Smooth muscle cell (in vitro differentiated cells): Measurements from ENCODE around the gene MAPKAPK3. TPM values are rescaled to one million over a fixed set of nuclear protein-coding genes. Genes with fewer than 3 reads are reported as not detected.

ENCODE experiments used
- DNase-seq: peaks from one replicate; lab custom pipeline; 2025; ENCODE audit not compliant: unreplicated experiment; lab: John Stamatoyannopoulos, UW
- H2AFZ ChIP-seq: fragments of 200-600 bp; sonication (generic); 2 replicates; pipeline ENCODE4 v1.6.0; 2016; ENCODE audit warnings: antibody characterized with exemption, low read depth, mild to moderate bottlenecking
- H3F3A ChIP-seq: fragments of 200-600 bp; sonication (generic); 2 replicates; pipeline ENCODE4 v1.6.0; 2017; ENCODE audit warnings: antibody characterized with exemption, low read depth
- H3K27ac ChIP-seq: fragments of 200-600 bp; sonication (generic); 2 replicates; pipeline ENCODE4 v1.5.1; 2016; ENCODE audit warnings: low read depth, mild to moderate bottlenecking
- H3K27me3 ChIP-seq: fragments of 200-600 bp; sonication (generic); 2 replicates; pipeline ENCODE4 v1.6.1; 2016; ENCODE audit warnings: low read depth, mild to moderate bottlenecking
- H3K36me3 ChIP-seq: fragments of 200-600 bp; sonication (generic); 2 replicates; pipeline ENCODE4 v1.5.1; 2016; ENCODE audit warnings: low read depth
- H3K4me1 ChIP-seq: fragments of 200-600 bp; sonication (generic); 2 replicates; pipeline ENCODE4 v1.5.1; 2016; ENCODE audit warnings: low read depth
- H3K4me2 ChIP-seq: fragments of 200-600 bp; sonication (generic); 2 replicates; pipeline ENCODE4 v1.6.0; 2016; ENCODE audit warnings: mild to moderate bottlenecking
- H3K4me3 ChIP-seq: fragments of 200-600 bp; sonication (generic); 2 replicates; pipeline ENCODE4 v1.5.1; 2016; ENCODE audit warnings: mild to moderate bottlenecking
- H3K79me2 ChIP-seq: fragments of 200-600 bp; sonication (generic); 2 replicates; pipeline ENCODE4 v1.6.0; 2016; ENCODE audit warnings: low read depth, mild to moderate bottlenecking
- H3K9ac ChIP-seq: fragments of 200-600 bp; sonication (generic); 2 replicates; pipeline ENCODE4 v1.6.0; 2016; ENCODE audit warnings: low read depth
- H3K9me3 ChIP-seq: fragments of 200-600 bp; sonication (generic); replicated peaks from 2 replicates; pipeline ENCODE4 v1.5.1; 2016; ENCODE audit warnings: low read depth
- H4K20me1 ChIP-seq: fragments of 200-600 bp; sonication (generic); 2 replicates; pipeline ENCODE4 v1.6.0; 2016; ENCODE audit warnings: low read depth
- WGBS: methylation state at CpG from one replicate; pipeline ENCODE4 v1.1.7; 2016; ENCODE audit warnings: low lambda C conversion rate; 5-methylcytosine and 5-hydroxymethylcytosine counted together
- polyA plus RNA-seq: library from polyadenylated mRNA; unstranded; fragments of >200 nt; fragmentation: Nextera tagmentation; extraction: Ambion mirVana; gene quantifications from 2 replicates; pipeline ENCODE4 v1.2.1, GENCODE V29; 2016
- total RNA-seq: library from RNA; depleted of rRNA; stranded (reverse); fragments of >200 nt; gene quantifications from 2 replicates; pipeline ENCODE4 v1.2.3, GENCODE V29; 2014
- TF ChIP-seq, protein P1 (sequence below): fragments of 200-600 bp; sonication (generic); IDR thresholded peaks from 2 replicates; pipeline ENCODE4 v1.5.1; 2017; ENCODE audit warnings: borderline replicate concordance, mild to moderate bottlenecking, antibody characterized with exemption; ENCODE audit not compliant: insufficient read depth, poor library complexity, severe bottlenecking

Gene MAPKAPK3
- total and polyA plus RNA-seq, 2 experiments from 2014 or later: 17.1 to 18.7 TPM

DNA sequence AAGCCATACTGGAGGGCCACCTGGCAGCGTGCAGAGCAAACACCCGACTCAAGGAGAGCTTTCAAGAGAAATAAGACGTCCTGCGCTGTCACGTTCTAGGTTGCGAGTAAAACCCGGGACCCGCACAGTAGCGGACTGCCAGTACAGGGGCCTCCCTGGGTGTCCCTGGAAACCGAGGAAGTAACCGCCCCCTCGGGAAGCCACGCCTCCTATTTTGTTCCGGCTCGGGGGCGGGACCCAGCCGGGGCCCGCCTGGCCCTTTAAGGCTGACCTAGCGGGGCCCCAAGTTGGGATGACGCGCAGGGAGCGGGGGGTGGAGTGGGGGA lies 218 bp upstream of the MAPKAPK3 start:
- Histone ChIP-seq H3K79me2 (no peaks in the 10 kb centered on the region), H3K9me3 (no peaks in the 10 kb centered on the region), H3K27me3 (no peaks in the 10 kb centered on the region), H4K20me1 (no peaks in the 10 kb centered on the region), H3K27ac (peak overlapping the region; percentile 5), H3K9ac (no peak overlapping the region), H2AFZ (peak overlapping the region; percentile 63), H3K4me1 (peaks cover 12% of the 10 kb centered on the region), H3K36me3 (no peaks in the 10 kb centered on the region), H3F3A (peaks cover 3% of the 10 kb centered on the region), H3K4me2 (peak overlapping the region; percentile 100), H3K4me3 (peak overlapping the region; percentile 91)
- WGBS: 0% methylated on average over 16 of the region's 22 CpGs
- TF ChIP-seq, protein P1, sequence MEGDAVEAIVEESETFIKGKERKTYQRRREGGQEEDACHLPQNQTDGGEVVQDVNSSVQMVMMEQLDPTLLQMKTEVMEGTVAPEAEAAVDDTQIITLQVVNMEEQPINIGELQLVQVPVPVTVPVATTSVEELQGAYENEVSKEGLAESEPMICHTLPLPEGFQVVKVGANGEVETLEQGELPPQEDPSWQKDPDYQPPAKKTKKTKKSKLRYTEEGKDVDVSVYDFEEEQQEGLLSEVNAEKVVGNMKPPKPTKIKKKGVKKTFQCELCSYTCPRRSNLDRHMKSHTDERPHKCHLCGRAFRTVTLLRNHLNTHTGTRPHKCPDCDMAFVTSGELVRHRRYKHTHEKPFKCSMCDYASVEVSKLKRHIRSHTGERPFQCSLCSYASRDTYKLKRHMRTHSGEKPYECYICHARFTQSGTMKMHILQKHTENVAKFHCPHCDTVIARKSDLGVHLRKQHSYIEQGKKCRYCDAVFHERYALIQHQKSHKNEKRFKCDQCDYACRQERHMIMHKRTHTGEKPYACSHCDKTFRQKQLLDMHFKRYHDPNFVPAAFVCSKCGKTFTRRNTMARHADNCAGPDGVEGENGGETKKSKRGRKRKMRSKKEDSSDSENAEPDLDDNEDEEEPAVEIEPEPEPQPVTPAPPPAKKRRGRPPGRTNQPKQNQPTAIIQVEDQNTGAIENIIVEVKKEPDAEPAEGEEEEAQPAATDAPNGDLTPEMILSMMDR: no peak
- peak; percentile 86 for DNase-seq

DNA sequence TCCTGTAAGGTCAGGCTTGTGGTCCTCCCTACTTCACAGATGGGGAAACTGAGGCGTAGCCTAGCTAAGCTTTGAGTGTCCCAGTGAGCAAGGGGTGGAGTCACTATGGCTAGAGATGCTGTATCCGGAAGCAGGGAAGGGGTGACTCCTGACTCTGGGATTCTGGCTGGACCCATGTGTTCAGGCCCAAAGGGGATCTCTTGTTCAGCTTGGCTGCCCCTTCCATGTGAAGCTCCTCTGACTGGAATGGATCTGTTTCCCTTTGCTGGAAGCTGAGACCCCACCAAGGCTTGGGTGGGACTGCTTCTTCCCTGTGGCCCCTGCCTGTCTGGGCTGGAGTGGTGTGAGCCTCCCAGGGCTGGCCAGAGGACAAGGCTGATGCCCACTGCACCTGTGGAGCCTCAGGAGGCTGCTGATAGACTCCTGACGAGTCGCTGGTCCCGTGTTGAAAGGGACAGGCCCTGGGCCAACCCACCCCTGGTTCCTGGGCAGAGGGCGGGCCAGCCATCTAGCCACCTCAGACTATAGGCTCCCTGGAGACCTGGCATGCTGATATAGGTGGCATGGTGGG lies 1.0 kb downstream of the MAPKAPK3 start:
- no peak for DNase-seq

GRCh38 chr3:50620420-50620819 lies 3.5 kb downstream of the MAPKAPK3 start:
- TF ChIP-seq, protein P1: no peak
- Histone ChIP-seq H3K9ac (no peak overlapping the region), H3K36me3 (no peaks in the 10 kb centered on the region), H2AFZ (no peak overlapping the region), H3K79me2 (no peaks in the 10 kb centered on the region), H3K4me2 (no peak overlapping the region), H3K27me3 (no peaks in the 10 kb centered on the region), H3K4me3 (no peak overlapping the region), H3K27ac (no peak overlapping the region), H3K4me1 (peaks cover 27% of the 10 kb centered on the region), H3F3A (peaks cover 3% of the 10 kb centered on the region), H4K20me1 (no peaks in the 10 kb centered on the region), H3K9me3 (no peaks in the 10 kb centered on the region)
- WGBS: 100% methylated on average over 1 of the region's 1 CpG
- DNase-seq: no peak

More for the DNA sequence above, 1.0 kb downstream of the MAPKAPK3 start:
- Histone ChIP-seq H3K36me3 (no peaks in the 10 kb centered on the region), H4K20me1 (no peaks in the 10 kb centered on the region), H2AFZ (peak overlapping the region; percentile 100), H3K79me2 (no peaks in the 10 kb centered on the region), H3K9me3 (no peaks in the 10 kb centered on the region), H3F3A (peaks cover 3% of the 10 kb centered on the region), H3K4me1 (peaks cover 12% of the 10 kb centered on the region), H3K9ac (no peak overlapping the region), H3K4me3 (peak overlapping the region; percentile 91), H3K27ac (no peak overlapping the region), H3K27me3 (no peaks in the 10 kb centered on the region), H3K4me2 (peak overlapping the region; percentile 100)
- 80% methylated on average over 6 of the region's 6 CpGs for WGBS
- TF ChIP-seq, protein P1: no peak

DNA sequence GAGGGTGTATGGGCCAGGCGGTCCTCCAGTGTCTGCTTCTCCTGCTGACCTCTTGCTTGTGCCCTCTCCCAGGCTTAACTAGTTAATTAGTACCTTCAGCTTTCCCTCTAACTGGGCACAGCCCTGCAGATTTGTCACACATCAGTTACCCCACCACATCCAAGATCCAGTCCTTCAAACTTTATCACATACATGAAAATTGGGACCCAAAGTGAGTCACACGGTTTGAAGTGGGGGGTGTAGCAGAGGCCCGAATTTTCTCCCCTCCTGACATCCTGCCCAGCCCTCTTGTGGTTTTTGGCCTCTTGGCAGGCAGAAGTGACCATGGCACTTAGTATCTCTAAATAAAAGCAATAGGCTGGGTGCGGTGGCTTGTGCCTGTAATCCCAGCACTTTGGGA lies 3.9 kb downstream of the MAPKAPK3 start:
- Histone ChIP-seq H4K20me1 (no peaks in the 10 kb centered on the region), H3K9ac (no peak overlapping the region), H3K4me2 (no peak overlapping the region), H3K9me3 (no peaks in the 10 kb centered on the region), H3K4me3 (no peak overlapping the region), H3K4me1 (peaks cover 30% of the 10 kb centered on the region), H3K27ac (no peak overlapping the region), H3K36me3 (no peaks in the 10 kb centered on the region), H3K79me2 (no peaks in the 10 kb centered on the region), H3F3A (peaks cover 3% of the 10 kb centered on the region), H2AFZ (no peak overlapping the region), H3K27me3 (no peaks in the 10 kb centered on the region)
- TF ChIP-seq, protein P1: no peak
- no peak for DNase-seq
- WGBS: 86% methylated on average over 4 of the region's 4 CpGs
